HUES48 (cell line): ENCODE data around the gene PDE11A.

Source experiments
- H3K27ac ChIP-seq: one replicate; pipeline ENCODE4 v1.7.0; 2013; ENCODE audit warnings: low read depth, low read length, inconsistent platforms
- H3K27me3 ChIP-seq: 2 replicates; pipeline ENCODE4 v1.6.1; 2013; ENCODE audit warnings: mild to moderate bottlenecking, low read length; ENCODE audit not compliant: control insufficient read depth, insufficient read depth
- H3K36me3 ChIP-seq: 2 replicates; pipeline ENCODE4 v1.6.1; 2013; ENCODE audit warnings: low read length; ENCODE audit not compliant: control insufficient read depth, insufficient read depth
- H3K4me1 ChIP-seq: 2 replicates; pipeline ENCODE4 v1.6.1; 2013; ENCODE audit warnings: mild to moderate bottlenecking, low read length; ENCODE audit not compliant: control insufficient read depth, insufficient read depth
- H3K4me3 ChIP-seq: 2 replicates; pipeline ENCODE4 v1.5.1; 2013; ENCODE audit warnings: mild to moderate bottlenecking, low read depth, low read length
- H3K9ac ChIP-seq: 2 replicates; pipeline ENCODE4 v1.6.1; 2013; ENCODE audit warnings: mild to moderate bottlenecking, low read depth, low read length, moderate library complexity
- H3K9me3 ChIP-seq: 2 replicates; pipeline ENCODE4 v1.6.1; 2013; ENCODE audit warnings: low read length; ENCODE audit not compliant: control insufficient read depth, insufficient read depth

Gene PDE11A

GRCh38 chr2:177921726-177922125 is 150.9 kb downstream of the PDE11A start:
- Histone ChIP-seq H3K9ac (no peak overlapping the region), H3K9me3 (no peaks in the 10 kb centered on the region), H3K27me3 (no peaks in the 10 kb centered on the region), H3K4me1 (no peaks in the 10 kb centered on the region), H3K27ac (no peak overlapping the region), H3K36me3 (no peaks in the 10 kb centered on the region), H3K4me3 (no peak overlapping the region)

- H3K27ac ChIP-seq, result no peak overlapping the region
- H3K4me3 ChIP-seq, result no peak overlapping the region
- H3K36me3 ChIP-seq, result no peaks in the 10 kb centered on the region
- H3K9ac ChIP-seq, result no peak overlapping the region
- no peaks in the 10 kb centered on the region for H3K27me3 ChIP-seq
- H3K4me1 ChIP-seq, result no peaks in the 10 kb centered on the region
- no peaks in the 10 kb centered on the region for H3K9me3 ChIP-seq
These were observed 155.4 kb downstream of the PDE11A start for GRCh38 chr2:177917169-177917568.

- Histone ChIP-seq H3K9ac (no peak overlapping the region), H3K4me1 (no peaks in the 10 kb centered on the region), H3K9me3 (no peaks in the 10 kb centered on the region), H3K27ac (no peak overlapping the region), H3K36me3 (no peaks in the 10 kb centered on the region), H3K27me3 (no peaks in the 10 kb centered on the region), H3K4me3 (no peak overlapping the region)
These were observed 156.2 kb downstream of the PDE11A start for GRCh38 chr2:177916342-177916741.

- Histone ChIP-seq H3K4me3 (no peak overlapping the region), H3K27ac (no peak overlapping the region)
These were observed 158.3 kb downstream of the PDE11A start for GRCh38 chr2:177914247-177914646.

GRCh38 chr2:177909962-177910361 is 162.6 kb downstream of the PDE11A start:
- H3K4me1 ChIP-seq, result no peaks in the 10 kb centered on the region
- H3K9me3 ChIP-seq, result no peaks in the 10 kb centered on the region
- no peak overlapping the region for H3K27ac ChIP-seq
- H3K4me3 ChIP-seq, result no peak overlapping the region
- H3K9ac ChIP-seq, result no peak overlapping the region
- H3K27me3 ChIP-seq, result peaks cover 3% of the 10 kb centered on the region; the same call in 1 of the 2 replicates
- H3K36me3 ChIP-seq, result no peaks in the 10 kb centered on the region

More at GRCh38 chr2:177914247-177914646, 158.3 kb downstream of the PDE11A start:
- H3K27me3 ChIP-seq, result no peaks in the 10 kb centered on the region
- H3K4me1 ChIP-seq, result no peaks in the 10 kb centered on the region
- H3K9me3 ChIP-seq, result no peaks in the 10 kb centered on the region
- no peaks in the 10 kb centered on the region for H3K36me3 ChIP-seq
- no peak overlapping the region for H3K9ac ChIP-seq

GRCh38 chr2:177908824-177909223 is 163.8 kb downstream of the PDE11A start:
- Histone ChIP-seq H3K4me1 (no peaks in the 10 kb centered on the region), H3K36me3 (no peaks in the 10 kb centered on the region), H3K27me3 (peaks cover 3% of the 10 kb centered on the region; the same call in 1 of the 2 replicates), H3K9ac (no peak overlapping the region), H3K27ac (no peak overlapping the region), H3K4me3 (no peak overlapping the region), H3K9me3 (no peaks in the 10 kb centered on the region)

- peaks cover 3% of the 10 kb centered on the region; the same call in 1 of the 2 replicates for H3K27me3 ChIP-seq
- no peaks in the 10 kb centered on the region for H3K36me3 ChIP-seq
- no peak overlapping the region for H3K4me3 ChIP-seq
- no peak overlapping the region for H3K27ac ChIP-seq
- no peaks in the 10 kb centered on the region for H3K4me1 ChIP-seq
- no peaks in the 10 kb centered on the region for H3K9me3 ChIP-seq
- H3K9ac ChIP-seq, result no peak overlapping the region
These were observed 164.4 kb downstream of the PDE11A start for GRCh38 chr2:177908182-177908581.

- Histone ChIP-seq H3K27ac (no peak overlapping the region), H3K9ac (no peak overlapping the region), H3K9me3 (no peaks in the 10 kb centered on the region), H3K36me3 (no peaks in the 10 kb centered on the region), H3K4me1 (no peaks in the 10 kb centered on the region), H3K4me3 (no peak overlapping the region), H3K27me3 (peaks cover 3% of the 10 kb centered on the region; the same call in 1 of the 2 replicates)
These were observed 166.4 kb downstream of the PDE11A start for GRCh38 chr2:177906041-177906718.

- no peak overlapping the region for H3K27ac ChIP-seq
These were observed 166.9 kb downstream of the PDE11A start for GRCh38 chr2:177905640-177906039.

GRCh38 chr2:177902395-177903163 is 170.0 kb downstream of the PDE11A start:
- Histone ChIP-seq H3K36me3 (no peaks in the 10 kb centered on the region), H3K9ac (no peak overlapping the region), H3K4me1 (peaks cover 1% of the 10 kb centered on the region; the same call in 1 of the 2 replicates), H3K4me3 (no peak overlapping the region), H3K27ac (no peak overlapping the region), H3K9me3 (no peaks in the 10 kb centered on the region), H3K27me3 (peaks cover 3% of the 10 kb centered on the region; the same call in 1 of the 2 replicates)

More at GRCh38 chr2:177905640-177906039, 166.9 kb downstream of the PDE11A start:
- Histone ChIP-seq H3K4me3 (no peak overlapping the region), H3K36me3 (no peaks in the 10 kb centered on the region), H3K4me1 (no peaks in the 10 kb centered on the region), H3K27me3 (peaks cover 3% of the 10 kb centered on the region; the same call in 1 of the 2 replicates), H3K9ac (no peak overlapping the region), H3K9me3 (no peaks in the 10 kb centered on the region)

GRCh38 chr2:177900082-177900481 is 172.5 kb downstream of the PDE11A start:
- Histone ChIP-seq H3K4me3 (no peak overlapping the region), H3K4me1 (peaks cover 8% of the 10 kb centered on the region), H3K9ac (no peak overlapping the region), H3K27ac (no peak overlapping the region), H3K36me3 (no peaks in the 10 kb centered on the region), H3K27me3 (no peaks in the 10 kb centered on the region), H3K9me3 (no peaks in the 10 kb centered on the region)
